Measurements from ENCODE around the gene NEDD8.
"Not testable (repeated sequence)": the region's sequence is repeated elsewhere in the genome, so short reads cannot be mapped to it uniquely, and the experiment has no call there.

The NEDD8 gene

GRCh38 chr14:24204163-24205146 is 27.7 kb downstream of the NEDD8 start:
- TF ChIP-seq POLR2A (IDR thresholded peaks at IDR 0.05; ENCODE audit: extremely low read depth, insufficient read length) (no peak), MYC (IDR thresholded peaks at IDR 0.05; ENCODE audit: low read depth, low read length) (no peak), CTCF (IDR thresholded peaks at IDR 0.05; ENCODE audit: low read depth, low read length) (no peak), MAX (IDR thresholded peaks at IDR 0.05; ENCODE audit: low read depth, low read length) (no peak)
- no peak overlapping the region for H3K4me3 ChIP-seq (ENCODE audit: low read depth, low read length)
- no peak for DNase-seq (ENCODE audit: low read depth)

GRCh38 chr14:24203249-24203886 is 28.8 kb downstream of the NEDD8 start:
- not testable (repeated sequence) for DNase-seq (ENCODE audit: low read depth); H3K4me3 ChIP-seq (ENCODE audit: low read depth, low read length)

- not testable (repeated sequence) for H3K4me3 ChIP-seq (ENCODE audit: low read depth, low read length); DNase-seq (ENCODE audit: low read depth)
These were observed 29.6 kb downstream of the NEDD8 start for GRCh38 chr14:24202538-24202937.

- TF ChIP-seq CTCF (IDR thresholded peaks at IDR 0.05; ENCODE audit: low read depth, low read length): no peak
- DNase-seq (ENCODE audit: low read depth): no peak
These were observed 33.2 kb downstream of the NEDD8 start for GRCh38 chr14:24198814-24199524.

GRCh38 chr14:24197056-24197450 is 35.1 kb downstream of the NEDD8 start:
- no peak for DNase-seq (ENCODE audit: low read depth)
- TF ChIP-seq MAX (IDR thresholded peaks at IDR 0.05; ENCODE audit: low read depth, low read length) (no peak), CTCF (IDR thresholded peaks at IDR 0.05; ENCODE audit: low read depth, low read length) (no peak), MYC (IDR thresholded peaks at IDR 0.05; ENCODE audit: low read depth, low read length) (no peak), POLR2A (IDR thresholded peaks at IDR 0.05; ENCODE audit: extremely low read depth, insufficient read length) (no peak)
- peak overlapping the region; percentile 7 for H3K4me3 ChIP-seq (ENCODE audit: low read depth, low read length)

More at GRCh38 chr14:24198814-24199524, 33.2 kb downstream of the NEDD8 start:
- no peak overlapping the region for H3K4me3 ChIP-seq (ENCODE audit: low read depth, low read length)

- peak overlapping the region; percentile 89 for H3K4me3 ChIP-seq (ENCODE audit: low read depth, low read length)
- TF ChIP-seq POLR2A (IDR thresholded peaks at IDR 0.05; ENCODE audit: extremely low read depth, insufficient read length): no peak
- peak; percentile 86 for TF ChIP-seq MYC (IDR thresholded peaks at IDR 0.05; ENCODE audit: low read depth, low read length)
- TF ChIP-seq MAX (IDR thresholded peaks at IDR 0.05; ENCODE audit: low read depth, low read length): peak; percentile 85
- no peak for TF ChIP-seq CTCF (IDR thresholded peaks at IDR 0.05; ENCODE audit: low read depth, low read length)
- DNase-seq (ENCODE audit: low read depth): peak; percentile 68
These were observed 35.8 kb downstream of the NEDD8 start for GRCh38 chr14:24196071-24197055.

All from NB4 (cell line).